Measurements from ENCODE around the gene RIT2.

- TF ChIP-seq POLR2A (IDR thresholded peaks at IDR 0.05) = no peak
- TF ChIP-seq, protein P1, sequence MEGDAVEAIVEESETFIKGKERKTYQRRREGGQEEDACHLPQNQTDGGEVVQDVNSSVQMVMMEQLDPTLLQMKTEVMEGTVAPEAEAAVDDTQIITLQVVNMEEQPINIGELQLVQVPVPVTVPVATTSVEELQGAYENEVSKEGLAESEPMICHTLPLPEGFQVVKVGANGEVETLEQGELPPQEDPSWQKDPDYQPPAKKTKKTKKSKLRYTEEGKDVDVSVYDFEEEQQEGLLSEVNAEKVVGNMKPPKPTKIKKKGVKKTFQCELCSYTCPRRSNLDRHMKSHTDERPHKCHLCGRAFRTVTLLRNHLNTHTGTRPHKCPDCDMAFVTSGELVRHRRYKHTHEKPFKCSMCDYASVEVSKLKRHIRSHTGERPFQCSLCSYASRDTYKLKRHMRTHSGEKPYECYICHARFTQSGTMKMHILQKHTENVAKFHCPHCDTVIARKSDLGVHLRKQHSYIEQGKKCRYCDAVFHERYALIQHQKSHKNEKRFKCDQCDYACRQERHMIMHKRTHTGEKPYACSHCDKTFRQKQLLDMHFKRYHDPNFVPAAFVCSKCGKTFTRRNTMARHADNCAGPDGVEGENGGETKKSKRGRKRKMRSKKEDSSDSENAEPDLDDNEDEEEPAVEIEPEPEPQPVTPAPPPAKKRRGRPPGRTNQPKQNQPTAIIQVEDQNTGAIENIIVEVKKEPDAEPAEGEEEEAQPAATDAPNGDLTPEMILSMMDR (IDR thresholded peaks at IDR 0.05) = no peak
Measured at GRCh38 chr18:42801706-42802105, 313.8 kb downstream of the RIT2 start.

Data from Peyer's patch (tissue), 4 donors.